Heart left ventricle (tissue), 13 donors: ENCODE results near the gene UBAP1.

Experiments
- CTCF ChIP-seq, 12 donors: fragments of 200-600 bp; sonication (generic) in 4 of 12; IDR thresholded peaks; one replicate each; pipeline versions ENCODE4 v1.5.0 to v1.8.0; 2018 to 2022; ENCODE audit warnings: antibody characterized with exemption in 12 of 12, mild to moderate bottlenecking in 5 of 12
- POLR2A ChIP-seq, 2 donors: fragments of 450-650 bp; IDR thresholded peaks; one replicate each; pipeline ENCODE4 v1.6.1; 2017; ENCODE audit warnings: antibody characterized with exemption in 2 of 2, mild to moderate bottlenecking in 2 of 2, moderate library complexity in 2 of 2
- donor health status: ischemic (EF 13 %, LVEDD 7.1; RV severe dilation, severe dysfunction).
- donor health status: DM: no; HTN: yes; CAD: no.
- donor health status: DM: no; HTN: no; CAD: no.
- donor health status: ischemic (EF 25% LVEDD 6.9; RV normal size, moderate dysfunction).
- donor health status: ischemic (EF 25% LVEDD 5.7; RV mildly dilated, moderate dysfunction).
- donor health status: ischemic (EF 35%, LVEDD 5.7; RV mildly dilated, moderate dysfunction).
- donor health status: nonischemic (EF 11% LVEDD 7.7; RV severe dilation, severe dysfunction).
- donor health status: DM: yes; HTN: yes; CAD: no.
- donor health status: PGD.
- donor health status: ischemic (EF 29% LVEDD 5.4; RV normal size, mild dysfunction).
- donor health status: nonischemic (EF 23%, LVEDD 6.1; RV moderate dilation, normal function).

DNA sequence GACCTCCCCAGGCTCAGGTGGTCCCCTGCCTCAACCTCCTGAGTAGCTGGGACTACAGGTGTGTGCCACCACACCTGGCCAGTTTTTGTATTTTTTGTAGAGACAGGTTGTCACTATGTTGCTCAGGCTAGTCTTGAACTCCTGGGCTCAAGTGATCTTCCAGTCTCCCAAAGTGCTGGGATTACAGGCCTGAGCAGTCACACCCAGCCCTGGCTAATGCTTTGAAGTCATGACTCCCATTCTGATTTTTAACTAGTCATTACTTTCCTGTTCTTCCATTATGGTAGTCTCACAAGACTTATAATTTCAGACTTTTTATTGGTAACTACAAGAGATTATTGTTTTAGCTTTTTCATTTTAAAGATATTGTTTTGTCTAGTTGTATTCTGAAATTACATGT lies 26.3 kb downstream of the UBAP1 start:
- TF ChIP-seq CTCF (IDR thresholded peaks at IDR 0.05) (no peak), POLR2A (IDR thresholded peaks at IDR 0.05) (no peak)
